Measurements from ENCODE around the gene LRCH3.

LRCH3 gene

DNA sequence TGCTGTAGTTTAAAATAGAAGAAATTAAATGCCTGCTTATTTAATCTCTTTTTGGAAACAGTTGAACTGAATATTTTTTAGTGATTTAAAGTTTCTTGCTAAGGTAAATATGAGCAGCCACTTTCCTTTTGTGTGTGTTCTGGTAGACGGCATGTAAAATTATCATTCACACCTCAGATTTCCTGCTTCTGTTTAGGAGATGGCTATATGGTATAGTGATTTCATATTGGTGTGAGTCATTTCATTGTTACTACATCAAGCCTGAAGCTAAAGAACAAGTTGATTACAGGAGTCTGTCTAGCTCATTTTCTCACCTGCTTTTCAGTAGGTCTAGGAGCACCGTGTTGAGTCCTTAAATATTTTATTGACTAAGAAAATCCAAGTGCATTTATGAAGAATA lies 2.2 kb downstream of the LRCH3 start:
- DNase-seq, result no peak

- DNase-seq, result no peak
These were observed 3.1 kb downstream of the LRCH3 start for GRCh38 chr3:197794115-197794514.

- no peak for DNase-seq
These were observed 4.1 kb downstream of the LRCH3 start for GRCh38 chr3:197795200-197795599.

- no peak for DNase-seq
These were observed 5.0 kb downstream of the LRCH3 start for GRCh38 chr3:197796087-197796486.

- no peak for DNase-seq
These were observed 7.8 kb downstream of the LRCH3 start for GRCh38 chr3:197798863-197799262.

- no peak for DNase-seq
These were observed 9.3 kb downstream of the LRCH3 start for GRCh38 chr3:197800379-197800778.

DNA sequence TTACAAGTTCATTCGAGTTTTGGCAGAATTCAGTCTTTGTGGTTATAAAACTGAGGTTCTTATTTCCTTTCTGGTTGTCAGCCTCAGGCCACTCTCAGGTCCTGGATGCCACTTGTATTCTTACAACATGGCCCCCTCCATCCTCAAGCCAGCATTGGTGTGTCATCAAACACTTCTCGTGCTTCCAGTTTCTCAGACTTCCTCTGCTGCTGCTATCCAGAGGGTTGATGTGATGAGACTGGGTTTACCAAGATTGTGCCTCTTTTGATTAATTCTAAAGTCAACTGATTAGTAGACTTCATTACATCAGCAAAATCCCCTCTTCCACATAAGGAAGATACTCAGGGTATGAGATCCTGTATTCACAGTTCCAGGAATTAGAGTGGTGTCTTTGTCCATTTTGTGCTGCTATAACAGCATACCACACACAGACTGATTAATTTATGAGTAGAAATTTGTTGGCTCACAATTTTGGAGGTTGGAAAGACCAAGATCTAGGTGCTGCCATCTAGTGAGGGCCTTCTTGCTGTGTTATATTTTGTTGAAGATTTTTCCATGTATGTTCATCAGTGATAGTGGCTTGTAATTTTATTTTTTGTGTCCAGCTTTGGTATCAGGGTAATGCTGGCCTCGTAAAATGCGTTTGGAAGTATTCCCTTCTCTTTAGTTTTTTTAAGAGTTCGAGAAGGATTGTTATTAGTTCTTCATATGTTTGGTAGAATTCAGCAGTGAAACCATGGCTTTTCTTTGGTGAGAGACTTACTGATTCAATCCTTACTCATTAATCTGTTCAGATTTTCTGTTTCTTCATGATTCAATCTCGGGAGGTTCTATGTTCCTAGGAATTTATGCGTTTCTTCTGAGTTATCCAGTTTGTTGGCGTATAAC lies 11.1 kb downstream of the LRCH3 start:
- DNase-seq, result no peak

- no peak for DNase-seq
These were observed 11.9 kb downstream of the LRCH3 start for GRCh38 chr3:197802779-197803459.

- DNase-seq, result no peak
These were observed 13.5 kb downstream of the LRCH3 start for GRCh38 chr3:197804511-197804910.

- DNase-seq, result no peak
These were observed 17.0 kb downstream of the LRCH3 start for GRCh38 chr3:197807969-197808587.

DNA sequence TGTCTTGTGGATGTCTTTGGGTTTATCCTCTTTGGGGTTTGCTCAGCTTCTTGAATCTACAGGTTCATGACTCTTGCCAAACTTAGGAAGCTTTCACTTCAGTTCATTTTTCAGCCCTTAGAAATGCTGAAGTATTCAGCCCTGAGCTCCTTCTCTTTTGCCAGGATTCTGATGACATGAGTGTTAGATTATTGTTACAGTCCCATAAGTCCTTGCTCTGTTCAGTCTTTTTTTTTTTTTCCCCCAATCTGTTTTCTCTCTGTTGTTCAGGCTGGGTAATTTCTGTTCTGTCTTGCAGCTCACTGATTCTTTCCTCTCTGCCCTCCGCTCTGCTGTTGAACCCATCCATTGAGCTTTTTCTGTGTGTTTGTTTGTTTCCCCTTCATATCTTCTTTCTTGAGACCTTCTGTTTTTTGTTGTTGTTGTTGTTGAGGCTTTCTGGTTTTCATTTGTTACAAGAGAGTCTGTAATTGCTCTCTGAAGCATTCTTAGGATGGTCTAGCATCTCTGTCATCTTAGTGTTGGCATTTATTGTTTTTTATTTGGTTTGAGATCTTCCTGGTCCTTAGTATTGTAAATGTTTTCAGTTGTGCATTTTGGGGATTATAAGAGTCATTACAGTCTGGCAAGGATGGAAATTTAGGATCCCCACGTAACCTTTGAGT lies 18.4 kb downstream of the LRCH3 start:
- no peak for DNase-seq

DNA sequence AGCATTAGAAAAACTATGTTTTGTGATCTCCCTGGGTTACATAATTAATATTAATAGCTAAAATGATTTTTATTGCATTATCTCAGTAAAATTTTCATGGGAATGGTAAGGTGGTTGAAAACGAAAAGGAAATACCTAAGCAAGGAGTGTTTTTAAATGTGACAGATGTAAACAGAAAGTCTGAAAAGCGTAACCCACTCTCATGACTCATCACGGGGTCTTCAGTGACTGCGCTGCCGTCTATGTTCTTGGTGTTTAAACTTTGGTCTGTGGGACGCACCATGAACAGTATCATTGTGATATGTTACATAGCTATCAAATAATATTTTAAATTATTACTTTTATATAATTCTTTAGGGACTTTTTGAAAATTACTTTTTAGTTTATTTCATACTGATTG lies 19.8 kb downstream of the LRCH3 start:
- no peak for DNase-seq

DNA sequence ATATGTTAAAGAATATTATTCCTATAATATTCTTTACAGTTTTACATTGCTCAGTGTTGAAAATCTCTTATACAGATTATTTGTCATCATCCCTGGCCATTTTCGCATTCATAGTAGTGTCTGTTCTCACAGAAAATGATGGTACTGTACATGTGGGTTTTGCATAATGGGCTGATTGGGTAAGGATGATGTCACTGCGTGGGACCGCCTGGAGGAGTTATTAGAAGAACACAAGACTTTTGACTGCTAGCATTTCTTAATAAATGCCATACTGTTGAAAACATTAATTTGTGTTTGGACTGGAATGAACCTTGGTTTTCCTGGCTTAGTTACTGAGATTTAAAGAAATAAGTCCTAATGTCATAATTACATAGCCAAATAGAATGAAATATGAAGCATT lies 20.3 kb downstream of the LRCH3 start:
- no peak for DNase-seq

- no peak for DNase-seq
These were observed 23.3 kb downstream of the LRCH3 start for GRCh38 chr3:197814372-197814771.

DNA sequence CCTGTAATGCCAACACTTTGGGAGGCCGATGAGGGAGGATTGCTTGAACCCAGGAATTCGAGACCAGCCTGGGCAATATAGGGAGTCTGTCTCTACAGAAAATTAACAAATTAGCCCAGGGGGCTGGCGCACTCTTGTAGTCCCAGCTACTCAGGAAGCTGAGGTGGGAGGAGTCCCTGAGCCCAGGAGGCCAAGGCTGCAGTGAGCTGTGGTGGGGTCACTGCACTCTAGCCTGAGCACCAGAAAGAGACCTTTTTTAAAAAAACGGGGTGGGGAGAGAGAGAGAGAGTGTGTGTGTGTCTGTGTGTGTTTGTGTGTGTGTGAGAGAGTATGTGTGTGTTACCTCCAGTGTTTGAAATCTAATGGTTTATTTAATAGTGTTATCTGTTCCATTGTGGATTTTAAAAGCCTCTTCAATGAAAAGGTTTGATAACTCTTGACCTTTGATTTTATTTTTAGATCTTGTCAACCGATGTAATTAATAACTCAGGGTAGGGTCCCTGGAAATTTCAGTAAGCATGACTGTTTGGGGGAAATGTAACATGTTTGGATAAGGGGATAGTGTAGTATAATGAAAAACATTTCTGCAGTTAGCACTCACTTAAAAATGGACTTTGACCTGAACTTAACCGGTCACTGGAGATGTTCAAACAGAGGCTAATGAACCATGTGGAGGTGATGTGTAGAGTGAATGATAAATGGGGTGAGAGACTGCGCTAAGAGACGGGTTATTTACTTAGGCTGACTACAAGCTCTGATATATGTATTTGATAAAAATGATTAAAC lies 29.7 kb downstream of the LRCH3 start:
- peak; percentile 26 for DNase-seq

DNA sequence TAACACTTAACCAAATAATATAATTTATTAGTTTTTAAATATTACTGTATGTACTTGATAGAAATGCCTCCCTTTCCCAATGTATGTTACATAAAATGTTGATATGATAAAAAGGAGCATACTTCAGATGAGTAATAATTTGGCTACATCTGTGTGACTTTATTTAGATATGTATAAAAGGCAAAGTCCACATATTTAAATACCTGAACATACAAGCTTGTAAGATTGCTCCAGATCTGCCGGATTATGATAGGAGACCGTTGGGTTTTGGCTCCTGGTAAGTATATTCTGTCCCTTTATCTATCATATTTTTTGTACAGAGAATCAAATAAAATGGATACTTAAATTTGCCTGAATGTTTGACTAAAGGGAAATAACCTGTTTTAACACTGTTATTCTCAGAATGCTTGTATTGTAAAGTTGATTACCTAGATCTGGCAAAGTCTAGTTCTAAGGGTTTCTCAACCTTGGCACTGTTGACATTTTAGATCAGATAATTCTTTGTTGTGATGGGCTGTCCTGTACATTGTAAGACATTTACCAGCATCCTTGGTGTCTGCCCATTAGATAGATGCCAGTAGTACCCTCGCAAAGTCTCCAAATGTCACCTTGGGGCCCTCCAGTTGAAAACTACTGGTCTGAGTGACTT lies 38.5 kb downstream of the LRCH3 start:
- no peak for DNase-seq

- DNase-seq, result no peak
These were observed 39.4 kb downstream of the LRCH3 start for GRCh38 chr3:197830308-197830966.

DNA sequence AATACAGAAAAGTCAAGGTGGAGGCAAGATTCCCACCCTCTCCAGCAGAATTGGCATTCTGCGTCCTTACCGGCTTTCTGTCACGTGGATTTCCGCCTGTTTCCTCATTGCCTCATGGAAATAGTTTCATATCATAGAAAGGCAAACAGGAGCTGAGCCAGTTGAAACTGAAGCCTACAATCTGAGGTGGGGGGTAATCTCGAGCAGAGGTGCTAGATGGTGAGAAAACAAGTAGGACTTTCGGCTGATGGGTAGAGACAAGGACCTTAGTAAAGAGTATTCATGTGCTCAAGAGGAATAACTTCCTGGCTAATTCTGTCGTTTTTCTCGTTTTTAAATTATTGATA lies 39.9 kb downstream of the LRCH3 start:
- no peak for DNase-seq

DNA sequence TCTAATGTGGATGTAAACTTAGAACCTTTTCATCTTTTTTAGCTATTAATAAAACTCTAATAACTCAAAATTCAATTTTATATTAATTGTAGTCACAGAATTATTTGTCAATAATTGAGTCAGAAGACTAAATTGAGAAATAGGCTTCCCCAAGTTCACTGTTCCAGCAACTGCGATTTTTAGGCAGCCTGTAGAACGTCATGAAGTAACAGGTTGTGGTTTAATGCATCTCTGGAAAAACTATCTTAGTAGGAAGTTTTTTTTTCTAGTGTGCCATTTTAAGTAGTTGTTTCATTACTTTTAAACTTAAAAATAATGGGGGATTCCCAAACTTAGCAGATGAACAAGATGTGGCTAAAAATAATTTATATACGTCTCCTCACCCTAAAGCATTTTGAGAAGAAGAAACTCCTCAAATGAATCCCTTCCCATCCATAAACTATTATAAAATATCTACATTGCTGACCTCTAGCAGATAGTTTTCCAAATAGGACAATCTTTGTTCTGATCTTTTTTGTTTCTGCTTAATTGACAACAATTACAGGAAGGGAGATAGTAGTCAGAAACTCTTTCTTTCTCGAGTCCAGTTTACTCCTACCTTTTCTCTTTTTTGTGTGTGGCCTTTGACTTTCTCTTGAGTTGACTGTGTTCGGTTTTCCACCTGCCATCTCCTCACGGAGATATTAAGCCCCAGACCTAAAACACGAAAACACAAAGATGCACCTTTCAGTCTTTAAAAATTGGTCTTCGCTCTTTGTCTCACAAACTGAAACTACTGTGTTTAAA lies 43.1 kb downstream of the LRCH3 start:
- DNase-seq, result no peak

- DNase-seq, result no peak
These were observed 44.5 kb downstream of the LRCH3 start for GRCh38 chr3:197835509-197835908.

GRCh38 chr3:197836244-197836643 lies 45.2 kb downstream of the LRCH3 start:
- DNase-seq, result no peak
